Measurements from ENCODE around the gene HNF4A.

Gene HNF4A

GRCh38 chr20:44400970-44401769 lies 45.7 kb downstream of the HNF4A start:
- H3K4me3 ChIP-seq (ENCODE audit: low read depth, low read length): no peak overlapping the region
- TF ChIP-seq ZNF555 (tag by site-specific recombination; conservative IDR thresholded peaks at IDR 0.05) (no peak), ZSCAN4 (tag by site-specific recombination; IDR thresholded peaks at IDR 0.05) (no peak), ZNF354C (tag by site-specific recombination; IDR thresholded peaks at IDR 0.05; ENCODE audit: borderline replicate concordance, low read depth) (no peak), ZNF792 (tag by site-specific recombination; IDR thresholded peaks at IDR 0.05) (no peak), ZNF292 (tag by site-specific recombination; IDR thresholded peaks at IDR 0.05; ENCODE audit: borderline replicate concordance, low read depth) (no peak), ZNF362 (tag by site-specific recombination; IDR thresholded peaks at IDR 0.05) (no peak), ZSCAN16 (tag by site-specific recombination; IDR thresholded peaks at IDR 0.05) (no peak), SCRT2 (tag by site-specific recombination; IDR thresholded peaks at IDR 0.05) (no peak), ZNF623 (tag by site-specific recombination; IDR thresholded peaks at IDR 0.05) (no peak), ZNF19 (tag by site-specific recombination; IDR thresholded peaks at IDR 0.05; ENCODE audit: low read depth) (no peak), ZNF311 (tag by site-specific recombination; IDR thresholded peaks at IDR 0.05; ENCODE audit: borderline replicate concordance) (no peak), ZNF501 (tag by site-specific recombination; IDR thresholded peaks at IDR 0.05) (no peak), HOXD13 (CRISPR knock-in tag; IDR thresholded peaks at IDR 0.05; ENCODE audit: borderline replicate concordance) (no peak)
- no peaks in the 10 kb centered on the region for H3K9me3 ChIP-seq (ENCODE audit: control insufficient read depth, insufficient read depth, low read depth, low read length)
- no peak overlapping the region for H3K27ac ChIP-seq (ENCODE audit: extremely low read depth, low read depth, low read length)
- H3K36me3 ChIP-seq (ENCODE audit: control insufficient read depth in 2 of 2, insufficient read depth in 1 of 2, low read length in 2 of 2): no peaks in the 10 kb centered on the region
- ChIA-PET POLR2A (no interaction called here), CTCF (no interaction called here)
- no peaks in the 10 kb centered on the region for H3K4me1 ChIP-seq (ENCODE audit: control insufficient read depth, insufficient read depth, low read length)

GRCh38 chr20:44401770-44402390 lies 46.4 kb downstream of the HNF4A start:
- Histone ChIP-seq H3K4me3 (ENCODE audit: low read depth, low read length) (no peak overlapping the region), H3K9me3 (ENCODE audit: control insufficient read depth, insufficient read depth, low read depth, low read length) (no peaks in the 10 kb centered on the region), H3K4me1 (ENCODE audit: control insufficient read depth, insufficient read depth, low read length) (no peaks in the 10 kb centered on the region), H3K36me3 (ENCODE audit: control insufficient read depth in 2 of 2, insufficient read depth in 1 of 2, low read length in 2 of 2) (no peaks in the 10 kb centered on the region), H3K27ac (ENCODE audit: extremely low read depth, low read depth, low read length) (no peak overlapping the region)
- ChIA-PET CTCF (no interaction called here), POLR2A (no interaction called here)
- TF ChIP-seq PRDM1 (tag by site-specific recombination; IDR thresholded peaks at IDR 0.05) (no peak), ZBTB48 (tag by site-specific recombination; IDR thresholded peaks at IDR 0.05) (no peak), GLIS2 (tag by site-specific recombination; IDR thresholded peaks at IDR 0.05) (no peak), ZNF362 (tag by site-specific recombination; IDR thresholded peaks at IDR 0.05) (no peak), SCRT2 (tag by site-specific recombination; IDR thresholded peaks at IDR 0.05) (peak; percentile 25; the same call in 1 of the 2 replicates), ZNF146 (tag by site-specific recombination; IDR thresholded peaks at IDR 0.05) (no peak), ZNF174 (tag by site-specific recombination; IDR thresholded peaks at IDR 0.05) (no peak)
